GM12878 (cell line): ENCODE data around the gene BEAN1. TPM values are rescaled to one million over a fixed set of nuclear protein-coding genes. Genes with fewer than 3 reads are reported as not detected.

Source experiments
- ATF7 ChIP-seq: fragments of 450-650 bp; IDR thresholded peaks from 2 replicates; pipeline ENCODE4 v1.6.1; 2016; ENCODE audit warnings: low read depth, mild to moderate bottlenecking
- BACH1 ChIP-seq: fragments of 450-650 bp; IDR thresholded peaks from 2 replicates; pipeline ENCODE4 v1.6.1; 2017; ENCODE audit warnings: mild to moderate bottlenecking, borderline replicate concordance
- NR2C1 ChIP-seq: fragments of 450-650 bp; IDR thresholded peaks from 2 replicates; pipeline ENCODE4 v1.6.1; 2017; ENCODE audit warnings: antibody characterized with exemption, mild to moderate bottlenecking, moderate library complexity
- YBX1 ChIP-seq: fragments of 450-650 bp; IDR thresholded peaks from 2 replicates; pipeline ENCODE4 v1.6.1; 2016; ENCODE audit warnings: antibody characterized with exemption
- polyA plus RNA-seq, 11 experiments: library from polyadenylated mRNA; depleted of rRNA in 4 of 11; unstranded in 6 of 11; stranded (reverse) in 5 of 11; fragments of >200 nt; fragmentation: Nextera tagmentation in 4 of 11; fragmentation: Illumina TruSeq in 1 of 11; extraction: Ambion mirVana in 4 of 11; extraction: Trizol in 1 of 11; gene quantifications; 1 replicate in 1 of 11; 2 replicates in 10 of 11; pipeline versions ENCODE4 v1.2.1 to v1.2.3, GENCODE V29; 2011 to 2016; ENCODE audit warnings: inconsistent platforms in 2 of 11, missing spikeins in 2 of 11, low read depth in 1 of 11
- total RNA-seq, 4 experiments: library from RNA; depleted of rRNA in 3 of 4; stranded (reverse); fragments of >200 nt in 3 of 4; fragmentation: Illumina TruSeq in 1 of 4; extraction: Trizol in 1 of 4; gene quantifications; 2 replicates each; pipeline versions ENCODE4 v1.2.1 to v1.2.3, GENCODE V29; 2013 to 2021
- TF ChIP-seq, protein P1 (sequence below): fragments of 450-650 bp; IDR thresholded peaks from 2 replicates; pipeline ENCODE4 v1.6.1; 2016; ENCODE audit warnings: mild to moderate bottlenecking
- TF ChIP-seq, protein P2 (sequence below), 3 experiments: IDR thresholded peaks in 2 of 3; conservative IDR thresholded peaks in 1 of 3; 2 replicates each; pipeline ENCODE4 v1.5.1; 2011; ENCODE audit warnings: low read depth in 3 of 3, low read length in 3 of 3, mild to moderate bottlenecking in 3 of 3, control low read depth in 2 of 3, moderate library complexity in 2 of 3, inconsistent platforms in 1 of 3, mixed read lengths in 1 of 3; ENCODE audit not compliant: control insufficient read depth in 2 of 3, insufficient read depth in 1 of 3; ENCODE audit errors: extremely low read depth in 1 of 3
- TF ChIP-seq, protein P3 (sequence below): IDR thresholded peaks from 2 replicates; pipeline ENCODE4 v1.6.1; 2012; ENCODE audit warnings: improper control_type of control experiment, low read depth, low read length; ENCODE audit not compliant: insufficient replicate concordance

BEAN1 gene
- total and polyA plus RNA-seq, 10 of the 15 experiments (the other 5 are each of a cell fraction or from before 2014, with no cell fraction given): not detected

DNA sequence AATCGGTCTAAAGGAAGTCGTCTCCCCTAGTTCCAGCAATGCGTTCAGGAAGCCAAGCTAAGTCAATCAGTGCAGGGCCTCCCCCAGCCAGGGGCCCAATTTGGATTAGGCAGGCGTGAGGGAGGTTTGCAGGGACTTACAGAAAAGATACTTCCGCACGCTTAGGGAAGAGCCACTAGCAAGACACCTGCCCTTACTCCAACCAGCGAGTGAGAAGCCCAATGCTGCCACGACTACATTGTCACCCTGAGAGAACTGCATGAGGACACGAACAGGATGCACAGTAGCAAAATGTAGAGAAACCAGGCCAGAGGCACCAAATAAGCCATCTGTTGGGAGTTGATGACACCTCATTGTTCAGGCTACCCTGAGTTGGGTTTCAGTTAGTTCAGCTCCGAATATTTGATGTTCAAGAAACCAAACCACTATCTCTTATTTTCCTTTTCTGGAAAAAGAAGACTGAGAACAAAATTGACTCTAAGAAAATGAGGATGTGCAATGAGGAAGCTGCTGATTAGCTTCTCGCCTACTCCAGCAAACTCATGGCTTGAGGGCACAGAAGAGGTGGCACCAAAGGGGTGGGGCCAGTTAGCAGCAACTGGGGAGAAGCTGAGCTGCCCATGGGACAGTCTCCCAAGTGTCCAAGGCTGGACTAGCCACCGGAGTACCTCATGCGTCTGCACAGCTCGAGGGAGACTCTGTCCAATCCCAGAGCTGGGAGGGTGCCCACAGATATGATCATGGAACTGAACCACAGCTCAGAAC lies 93.5 kb downstream of the BEAN1 start (continued):
- TF ChIP-seq, protein P1, sequence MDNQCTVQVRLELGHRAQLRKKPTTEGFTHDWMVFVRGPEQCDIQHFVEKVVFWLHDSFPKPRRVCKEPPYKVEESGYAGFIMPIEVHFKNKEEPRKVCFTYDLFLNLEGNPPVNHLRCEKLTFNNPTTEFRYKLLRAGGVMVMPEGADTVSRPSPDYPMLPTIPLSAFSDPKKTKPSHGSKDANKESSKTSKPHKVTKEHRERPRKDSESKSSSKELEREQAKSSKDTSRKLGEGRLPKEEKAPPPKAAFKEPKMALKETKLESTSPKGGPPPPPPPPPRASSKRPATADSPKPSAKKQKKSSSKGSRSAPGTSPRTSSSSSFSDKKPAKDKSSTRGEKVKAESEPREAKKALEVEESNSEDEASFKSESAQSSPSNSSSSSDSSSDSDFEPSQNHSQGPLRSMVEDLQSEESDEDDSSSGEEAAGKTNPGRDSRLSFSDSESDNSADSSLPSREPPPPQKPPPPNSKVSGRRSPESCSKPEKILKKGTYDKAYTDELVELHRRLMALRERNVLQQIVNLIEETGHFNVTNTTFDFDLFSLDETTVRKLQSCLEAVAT: no peak
- no peak for TF ChIP-seq YBX1
- TF ChIP-seq, protein P2, sequence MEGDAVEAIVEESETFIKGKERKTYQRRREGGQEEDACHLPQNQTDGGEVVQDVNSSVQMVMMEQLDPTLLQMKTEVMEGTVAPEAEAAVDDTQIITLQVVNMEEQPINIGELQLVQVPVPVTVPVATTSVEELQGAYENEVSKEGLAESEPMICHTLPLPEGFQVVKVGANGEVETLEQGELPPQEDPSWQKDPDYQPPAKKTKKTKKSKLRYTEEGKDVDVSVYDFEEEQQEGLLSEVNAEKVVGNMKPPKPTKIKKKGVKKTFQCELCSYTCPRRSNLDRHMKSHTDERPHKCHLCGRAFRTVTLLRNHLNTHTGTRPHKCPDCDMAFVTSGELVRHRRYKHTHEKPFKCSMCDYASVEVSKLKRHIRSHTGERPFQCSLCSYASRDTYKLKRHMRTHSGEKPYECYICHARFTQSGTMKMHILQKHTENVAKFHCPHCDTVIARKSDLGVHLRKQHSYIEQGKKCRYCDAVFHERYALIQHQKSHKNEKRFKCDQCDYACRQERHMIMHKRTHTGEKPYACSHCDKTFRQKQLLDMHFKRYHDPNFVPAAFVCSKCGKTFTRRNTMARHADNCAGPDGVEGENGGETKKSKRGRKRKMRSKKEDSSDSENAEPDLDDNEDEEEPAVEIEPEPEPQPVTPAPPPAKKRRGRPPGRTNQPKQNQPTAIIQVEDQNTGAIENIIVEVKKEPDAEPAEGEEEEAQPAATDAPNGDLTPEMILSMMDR (IDR thresholded peaks at IDR 0.05 in 2 of 3, conservative IDR thresholded peaks at IDR 0.05 in 1 of 3; ENCODE audit: control insufficient read depth in 2 of 3, extremely low read depth in 1 of 3, insufficient read depth in 1 of 3, low read depth in 3 of 3, low read length in 3 of 3): no peak
- TF ChIP-seq, protein P3, sequence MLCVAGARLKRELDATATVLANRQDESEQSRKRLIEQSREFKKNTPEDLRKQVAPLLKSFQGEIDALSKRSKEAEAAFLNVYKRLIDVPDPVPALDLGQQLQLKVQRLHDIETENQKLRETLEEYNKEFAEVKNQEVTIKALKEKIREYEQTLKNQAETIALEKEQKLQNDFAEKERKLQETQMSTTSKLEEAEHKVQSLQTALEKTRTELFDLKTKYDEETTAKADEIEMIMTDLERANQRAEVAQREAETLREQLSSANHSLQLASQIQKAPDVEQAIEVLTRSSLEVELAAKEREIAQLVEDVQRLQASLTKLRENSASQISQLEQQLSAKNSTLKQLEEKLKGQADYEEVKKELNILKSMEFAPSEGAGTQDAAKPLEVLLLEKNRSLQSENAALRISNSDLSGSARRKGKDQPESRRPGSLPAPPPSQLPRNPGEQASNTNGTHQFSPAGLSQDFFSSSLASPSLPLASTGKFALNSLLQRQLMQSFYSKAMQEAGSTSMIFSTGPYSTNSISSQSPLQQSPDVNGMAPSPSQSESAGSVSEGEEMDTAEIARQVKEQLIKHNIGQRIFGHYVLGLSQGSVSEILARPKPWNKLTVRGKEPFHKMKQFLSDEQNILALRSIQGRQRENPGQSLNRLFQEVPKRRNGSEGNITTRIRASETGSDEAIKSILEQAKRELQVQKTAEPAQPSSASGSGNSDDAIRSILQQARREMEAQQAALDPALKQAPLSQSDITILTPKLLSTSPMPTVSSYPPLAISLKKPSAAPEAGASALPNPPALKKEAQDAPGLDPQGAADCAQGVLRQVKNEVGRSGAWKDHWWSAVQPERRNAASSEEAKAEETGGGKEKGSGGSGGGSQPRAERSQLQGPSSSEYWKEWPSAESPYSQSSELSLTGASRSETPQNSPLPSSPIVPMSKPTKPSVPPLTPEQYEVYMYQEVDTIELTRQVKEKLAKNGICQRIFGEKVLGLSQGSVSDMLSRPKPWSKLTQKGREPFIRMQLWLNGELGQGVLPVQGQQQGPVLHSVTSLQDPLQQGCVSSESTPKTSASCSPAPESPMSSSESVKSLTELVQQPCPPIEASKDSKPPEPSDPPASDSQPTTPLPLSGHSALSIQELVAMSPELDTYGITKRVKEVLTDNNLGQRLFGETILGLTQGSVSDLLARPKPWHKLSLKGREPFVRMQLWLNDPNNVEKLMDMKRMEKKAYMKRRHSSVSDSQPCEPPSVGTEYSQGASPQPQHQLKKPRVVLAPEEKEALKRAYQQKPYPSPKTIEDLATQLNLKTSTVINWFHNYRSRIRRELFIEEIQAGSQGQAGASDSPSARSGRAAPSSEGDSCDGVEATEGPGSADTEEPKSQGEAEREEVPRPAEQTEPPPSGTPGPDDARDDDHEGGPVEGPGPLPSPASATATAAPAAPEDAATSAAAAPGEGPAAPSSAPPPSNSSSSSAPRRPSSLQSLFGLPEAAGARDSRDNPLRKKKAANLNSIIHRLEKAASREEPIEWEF: no peak
- TF ChIP-seq BACH1: no peak
- TF ChIP-seq ATF7: no peak
- TF ChIP-seq NR2C1: no peak
